Measurements from ENCODE around the gene RPL31. TPM values are rescaled to one million over a fixed set of nuclear protein-coding genes. Genes with fewer than 3 reads are reported as not detected.

RPL31 gene
- total RNA-seq, 3 donors from 2014 or later = 1,654 to 2,512 (median 1,741) TPM

GRCh38 chr2:100978582-100979191, 23.4 kb upstream of the RPL31 start:
- H3K36me3 ChIP-seq = no peaks in the 10 kb centered on the region
- no peaks in the 10 kb centered on the region for H3K9me3 ChIP-seq
- TF ChIP-seq POLR2A (IDR thresholded peaks at IDR 0.05) = no peak
- no peak for TF ChIP-seq POLR2AphosphoS5 (IDR thresholded peaks at IDR 0.05)
- TF ChIP-seq CTCF (IDR thresholded peaks at IDR 0.05) = no peak
- no peaks in the 10 kb centered on the region for H3K4me1 ChIP-seq
- H3K27ac ChIP-seq = no peak overlapping the region
- intact Hi-C loops (cut with DNase I; ENCODE audit: low total_unique reads) = loop anchor here (10.0 kb wide), 1 partner anchor 364 kb away; no protein-coding TSS in a partner anchor
- no peak overlapping the region for H3K4me3 ChIP-seq
- H3K27me3 ChIP-seq = no peaks in the 10 kb centered on the region
- no peak for DNase-seq (ENCODE audit: low spot score in 2 of 2)

GRCh38 chr2:100980046-100980445, 22.0 kb upstream of the RPL31 start:
- Histone ChIP-seq H3K27ac (no peak overlapping the region), H3K27me3 (no peaks in the 10 kb centered on the region), H3K9me3 (no peaks in the 10 kb centered on the region), H3K4me3 (no peak overlapping the region), H3K4me1 (no peaks in the 10 kb centered on the region), H3K36me3 (no peaks in the 10 kb centered on the region)
- TF ChIP-seq POLR2AphosphoS5 (IDR thresholded peaks at IDR 0.05) (no peak), POLR2A (IDR thresholded peaks at IDR 0.05) (no peak), CTCF (IDR thresholded peaks at IDR 0.05) (no peak)
- intact Hi-C loops (cut with DNase I; ENCODE audit: low total_unique reads) = no loop called here
- DNase-seq (ENCODE audit: low spot score in 2 of 2) = no peak

- H3K4me3 ChIP-seq = no peak overlapping the region
- intact Hi-C loops (cut with DNase I; ENCODE audit: low total_unique reads) = no loop called here
- TF ChIP-seq POLR2AphosphoS5 (IDR thresholded peaks at IDR 0.05) = no peak
- no peak for TF ChIP-seq CTCF (IDR thresholded peaks at IDR 0.05)
- TF ChIP-seq POLR2A (IDR thresholded peaks at IDR 0.05) = no peak
- no peaks in the 10 kb centered on the region for H3K36me3 ChIP-seq
- no peaks in the 10 kb centered on the region for H3K27me3 ChIP-seq
- no peak for DNase-seq (ENCODE audit: low spot score in 2 of 2)
- no peaks in the 10 kb centered on the region for H3K4me1 ChIP-seq
- H3K9me3 ChIP-seq = no peaks in the 10 kb centered on the region
- no peak overlapping the region for H3K27ac ChIP-seq
Observed at GRCh38 chr2:100981011-100981410, 21.1 kb upstream of the RPL31 start.

GRCh38 chr2:100982431-100982861, 19.6 kb upstream of the RPL31 start:
- Histone ChIP-seq H3K27ac (no peak overlapping the region), H3K4me1 (no peaks in the 10 kb centered on the region), H3K36me3 (no peaks in the 10 kb centered on the region), H3K9me3 (no peaks in the 10 kb centered on the region), H3K27me3 (no peaks in the 10 kb centered on the region), H3K4me3 (no peak overlapping the region)
- intact Hi-C loops (cut with DNase I; ENCODE audit: low total_unique reads) = no loop called here
- TF ChIP-seq POLR2A (IDR thresholded peaks at IDR 0.05) (no peak), POLR2AphosphoS5 (IDR thresholded peaks at IDR 0.05) (no peak), CTCF (IDR thresholded peaks at IDR 0.05) (no peak)
- DNase-seq (ENCODE audit: low spot score in 2 of 2) = no peak

GRCh38 chr2:100983201-100983600, 18.9 kb upstream of the RPL31 start:
- no peak for DNase-seq (ENCODE audit: low spot score in 2 of 2)
- peak overlapping the region in 1 of 2 donors; percentile 78 for H3K27ac ChIP-seq
- no peak overlapping the region for H3K4me3 ChIP-seq
- intact Hi-C loops (cut with DNase I; ENCODE audit: low total_unique reads) = no loop called here
- no peaks in the 10 kb centered on the region for H3K4me1 ChIP-seq
- no peak for TF ChIP-seq POLR2AphosphoS5 (IDR thresholded peaks at IDR 0.05)
- TF ChIP-seq POLR2A (IDR thresholded peaks at IDR 0.05) = no peak
- no peak for TF ChIP-seq CTCF (IDR thresholded peaks at IDR 0.05)
- no peaks in the 10 kb centered on the region for H3K9me3 ChIP-seq
- no peaks in the 10 kb centered on the region for H3K36me3 ChIP-seq
- H3K27me3 ChIP-seq = no peaks in the 10 kb centered on the region

All from breast epithelium (tissue), 4 donors.